T-helper 1 cell (primary cell): ENCODE measurements around the gene PRKN.
"Not testable (repeated sequence)": the region's sequence is repeated elsewhere in the genome, so short reads cannot be mapped to it uniquely, and the experiment has no call there.

Source experiments
- DNase-seq, 5 donors: peaks; one replicate each; pipeline ENCODE4 v3.0.0-alpha.2; 2012 to 2020

The PRKN gene

GRCh38 chr6:161830866-161831616 lies 896.5 kb downstream of the PRKN start:
- no peak for DNase-seq

GRCh38 chr6:161829291-161829729 lies 898.3 kb downstream of the PRKN start:
- no peak for DNase-seq

GRCh38 chr6:161828355-161828754 lies 899.2 kb downstream of the PRKN start:
- DNase-seq, result no peak

- no peak for DNase-seq
Measured at GRCh38 chr6:161826512-161826911, 901.1 kb downstream of the PRKN start.

- not testable (repeated sequence) for DNase-seq
Measured at GRCh38 chr6:161822204-161822603, 905.4 kb downstream of the PRKN start.

GRCh38 chr6:161817881-161818280 lies 909.7 kb downstream of the PRKN start:
- DNase-seq, result no peak

- no peak for DNase-seq
Measured at GRCh38 chr6:161815965-161816364, 911.6 kb downstream of the PRKN start.

GRCh38 chr6:161813156-161813555 lies 914.4 kb downstream of the PRKN start:
- no peak for DNase-seq

- DNase-seq, result no peak
Measured at GRCh38 chr6:161809971-161810370, 917.6 kb downstream of the PRKN start.

GRCh38 chr6:161804838-161805237 lies 922.7 kb downstream of the PRKN start:
- no peak for DNase-seq

GRCh38 chr6:161803131-161803530 lies 924.4 kb downstream of the PRKN start:
- DNase-seq, result no peak

- DNase-seq, result no peak
Measured at GRCh38 chr6:161802231-161802630, 925.3 kb downstream of the PRKN start.

- no peak for DNase-seq
Measured at GRCh38 chr6:161798844-161799394, 928.6 kb downstream of the PRKN start.

GRCh38 chr6:161796681-161797080 lies 930.9 kb downstream of the PRKN start:
- no peak for DNase-seq

GRCh38 chr6:161792851-161793493 lies 934.6 kb downstream of the PRKN start:
- no peak for DNase-seq

- DNase-seq, result no peak
Measured at GRCh38 chr6:161788531-161788930, 939.0 kb downstream of the PRKN start.

GRCh38 chr6:161772176-161772575 lies 955.4 kb downstream of the PRKN start:
- DNase-seq, result no peak

- DNase-seq, result no peak
Measured at GRCh38 chr6:161761966-161762365, 965.6 kb downstream of the PRKN start.

GRCh38 chr6:161755080-161755479 lies 972.5 kb downstream of the PRKN start:
- no peak for DNase-seq

GRCh38 chr6:161750686-161751085 lies 976.9 kb downstream of the PRKN start:
- no peak for DNase-seq

- no peak for DNase-seq
Measured at GRCh38 chr6:161749576-161749975, 978.0 kb downstream of the PRKN start.

- DNase-seq, result peak in 1 of 5 donors; percentile 2
Measured at GRCh38 chr6:161748535-161749416, 978.8 kb downstream of the PRKN start.

- no peak for DNase-seq
Measured at GRCh38 chr6:161747506-161747905, 980.1 kb downstream of the PRKN start.
